ENCODE results near the gene RAB3C.

The RAB3C gene

DNA sequence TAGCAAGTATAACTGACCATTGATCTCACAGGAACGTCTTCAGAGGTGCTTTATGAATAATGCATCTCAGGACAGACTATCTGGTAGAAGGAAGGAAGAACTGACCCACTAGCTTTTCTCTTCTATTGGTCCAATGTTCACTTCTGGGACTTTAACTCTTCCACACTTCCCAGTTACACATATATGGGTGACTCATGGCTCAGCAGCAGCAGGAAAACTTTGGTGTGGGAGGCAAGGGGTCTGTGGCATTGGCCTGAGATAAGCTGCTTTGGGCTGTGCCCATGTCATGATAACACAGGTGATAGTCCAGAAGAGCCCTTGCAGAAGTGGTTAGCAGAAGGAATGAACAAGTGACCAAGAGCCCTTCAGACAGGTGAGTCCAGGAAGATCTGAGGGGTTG is 148.8 kb downstream of the RAB3C start:
- DNase-seq (ENCODE audit: low spot score), result no peak

DNA sequence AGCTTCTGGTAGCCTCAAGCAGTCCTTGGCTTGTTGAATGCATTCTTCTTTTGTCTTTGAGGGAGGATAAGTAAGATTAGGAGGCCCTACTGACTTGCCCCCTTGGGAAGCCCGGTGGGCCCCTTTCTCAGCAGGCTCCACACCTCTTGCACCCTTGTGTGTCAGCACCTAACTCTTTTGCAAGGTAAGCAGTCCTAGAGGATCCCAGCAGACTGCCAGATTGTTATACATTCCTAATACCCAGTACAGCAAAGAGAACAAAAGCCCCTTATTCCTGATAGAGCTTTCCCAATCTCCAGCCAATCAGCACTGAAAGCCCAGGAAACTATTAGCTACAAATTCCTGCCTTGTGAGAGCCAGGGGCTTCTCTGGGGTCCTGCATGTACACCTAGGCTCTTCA is 152.8 kb downstream of the RAB3C start:
- no peak for DNase-seq (ENCODE audit: low spot score)

DNA sequence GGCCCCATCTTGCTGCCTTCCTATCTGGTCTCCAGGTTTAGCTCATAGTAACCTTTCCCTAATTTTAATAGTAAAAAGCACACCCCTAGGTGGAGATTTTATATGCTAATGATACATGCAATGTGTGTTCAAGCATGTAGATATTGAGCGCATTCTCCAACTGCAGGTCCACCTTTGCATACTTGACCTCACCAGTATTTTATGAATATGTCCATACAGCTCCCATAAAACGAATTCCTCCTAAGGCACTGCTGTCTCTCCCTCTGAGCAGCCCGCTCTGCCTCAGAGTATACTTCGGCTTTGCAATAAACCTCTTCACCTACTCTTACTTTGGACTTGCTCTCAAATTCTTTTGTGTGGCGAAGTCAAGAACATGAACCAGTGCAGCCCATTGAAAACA is 153.3 kb downstream of the RAB3C start:
- no peak for DNase-seq (ENCODE audit: low spot score)

DNA sequence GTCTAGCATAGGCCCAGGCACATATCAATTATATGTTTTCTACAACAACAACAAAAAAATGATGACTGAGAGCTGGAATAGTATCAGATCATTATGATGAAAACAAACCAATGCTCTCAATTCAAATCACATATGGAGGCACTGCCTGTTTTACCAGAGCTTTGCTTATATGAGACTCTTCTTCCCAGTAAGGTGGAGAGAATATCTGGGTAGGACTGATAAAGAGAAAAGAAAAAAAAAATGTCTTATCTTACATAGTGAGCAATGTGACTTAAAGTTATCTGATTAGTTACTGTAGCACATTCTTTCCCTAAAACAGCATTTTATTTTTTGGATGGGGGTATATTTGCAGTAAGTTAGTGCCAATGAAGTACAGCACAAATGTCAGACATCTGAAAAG is 154.8 kb downstream of the RAB3C start:
- no peak for DNase-seq (ENCODE audit: low spot score)

DNA sequence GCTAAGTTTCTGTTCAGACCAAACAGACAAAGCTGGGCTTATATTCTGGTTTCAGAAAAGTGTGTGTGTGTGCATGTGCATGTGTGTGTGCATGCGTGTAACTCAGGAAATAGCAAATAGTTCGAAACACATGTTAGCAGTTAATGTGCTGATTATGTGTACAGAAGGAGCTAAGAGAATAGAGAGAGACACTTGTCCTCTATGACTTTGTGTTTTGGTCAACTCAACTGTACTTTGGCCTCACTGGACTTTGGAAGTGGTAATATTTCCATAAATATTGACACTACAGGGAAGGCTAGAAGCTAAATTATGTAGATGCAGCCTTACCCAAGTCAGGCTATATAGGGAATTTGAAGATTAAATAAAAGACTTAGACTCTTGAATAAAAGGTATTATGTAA is 155.5 kb downstream of the RAB3C start:
- DNase-seq (ENCODE audit: low spot score), result no peak

DNA sequence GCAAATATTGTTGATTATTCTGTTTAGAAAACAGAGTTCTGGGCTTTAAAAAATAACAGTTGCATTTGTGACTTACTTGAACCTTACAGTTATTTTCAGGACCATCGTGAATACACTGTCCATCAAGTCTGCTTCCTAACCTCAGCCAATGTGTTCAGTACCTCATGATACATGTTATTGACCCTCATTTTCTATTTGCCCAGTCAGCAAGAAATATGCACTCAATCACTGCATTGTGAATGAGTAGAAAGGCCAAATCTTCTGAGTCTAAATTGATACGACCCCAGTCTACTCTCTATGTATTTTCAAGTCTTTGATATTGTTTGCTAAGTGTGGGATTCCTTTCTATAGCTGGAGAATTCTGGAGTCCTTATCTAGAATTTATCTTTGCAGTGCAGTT is 156.2 kb downstream of the RAB3C start:
- no peak for DNase-seq (ENCODE audit: low spot score)

DNA sequence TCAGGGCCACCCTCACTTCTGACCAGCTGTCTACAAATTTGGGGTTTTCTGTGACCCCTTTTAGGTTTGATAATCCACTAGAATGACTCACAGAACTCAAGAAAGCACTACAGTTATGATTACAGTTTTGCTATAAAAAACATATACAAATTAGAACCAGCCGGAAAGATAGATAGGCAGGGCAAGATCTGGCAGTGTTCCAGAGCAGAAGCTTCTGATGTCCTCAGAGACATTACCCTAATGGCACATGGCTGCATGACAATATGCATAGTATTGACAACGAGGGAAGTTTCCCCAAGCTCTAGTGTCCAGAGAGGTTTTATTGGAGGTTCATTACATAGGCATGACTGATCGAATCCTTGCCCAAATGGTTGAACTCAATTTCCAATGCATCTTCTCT is 158.1 kb downstream of the RAB3C start:
- DNase-seq (ENCODE audit: low spot score), result no peak

DNA sequence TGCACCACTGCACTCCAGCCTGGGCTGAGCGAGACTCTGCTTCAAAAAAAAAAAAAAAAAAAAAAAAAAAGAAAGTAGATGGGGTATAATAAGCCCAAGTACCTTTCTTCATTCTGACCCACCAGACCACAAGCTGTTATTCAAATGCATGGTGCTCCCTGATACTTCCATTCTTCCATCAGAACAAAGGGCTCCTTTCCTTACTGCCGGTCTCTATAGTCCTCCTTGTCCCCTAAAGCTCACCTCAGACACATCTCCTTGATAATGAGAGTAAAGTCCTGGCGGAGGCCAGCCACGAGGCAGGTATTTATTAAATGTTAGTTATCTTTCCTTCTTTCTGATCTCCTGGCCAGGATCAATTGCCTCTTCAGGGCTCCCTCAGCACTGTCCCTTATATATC is 162.5 kb downstream of the RAB3C start:
- DNase-seq (ENCODE audit: low spot score), result no peak

DNA sequence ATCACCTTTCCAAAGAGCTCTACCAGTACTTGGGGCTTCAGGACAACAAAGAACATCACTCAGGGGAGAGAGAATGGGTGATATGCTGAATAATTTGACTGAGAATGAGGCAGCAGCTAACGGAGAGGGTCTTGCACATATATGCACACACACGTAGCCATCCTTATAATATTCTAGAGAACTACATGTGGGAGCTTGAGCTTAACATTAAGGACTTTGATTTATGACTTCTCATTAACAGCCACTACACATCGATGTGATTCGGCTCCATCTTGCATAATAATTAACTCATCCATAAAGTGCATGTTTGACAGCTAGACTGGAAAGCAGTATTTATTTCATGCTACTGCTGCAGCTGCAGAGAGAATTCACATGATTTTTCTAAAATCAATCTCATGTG is 163.4 kb downstream of the RAB3C start:
- no peak for DNase-seq (ENCODE audit: low spot score)

DNA sequence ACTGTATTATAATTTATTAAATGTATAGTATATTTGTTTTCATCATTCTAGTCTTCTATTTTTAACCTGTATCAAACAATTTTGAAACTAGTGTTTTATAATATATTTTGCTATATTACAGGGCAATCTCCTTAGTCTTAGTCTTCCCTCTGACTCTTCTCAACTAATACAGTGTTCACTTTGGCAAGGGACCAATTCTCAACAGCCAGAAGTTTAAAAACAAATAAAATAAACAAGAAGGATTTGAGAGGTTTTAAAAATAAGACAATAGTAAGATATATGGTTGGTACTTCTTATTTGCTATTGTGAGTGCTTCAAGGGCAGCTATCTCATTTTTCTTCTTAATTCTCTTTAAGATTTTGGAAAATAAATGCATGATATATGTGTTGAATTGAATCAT is 167.2 kb downstream of the RAB3C start:
- DNase-seq (ENCODE audit: low spot score), result no peak

DNA sequence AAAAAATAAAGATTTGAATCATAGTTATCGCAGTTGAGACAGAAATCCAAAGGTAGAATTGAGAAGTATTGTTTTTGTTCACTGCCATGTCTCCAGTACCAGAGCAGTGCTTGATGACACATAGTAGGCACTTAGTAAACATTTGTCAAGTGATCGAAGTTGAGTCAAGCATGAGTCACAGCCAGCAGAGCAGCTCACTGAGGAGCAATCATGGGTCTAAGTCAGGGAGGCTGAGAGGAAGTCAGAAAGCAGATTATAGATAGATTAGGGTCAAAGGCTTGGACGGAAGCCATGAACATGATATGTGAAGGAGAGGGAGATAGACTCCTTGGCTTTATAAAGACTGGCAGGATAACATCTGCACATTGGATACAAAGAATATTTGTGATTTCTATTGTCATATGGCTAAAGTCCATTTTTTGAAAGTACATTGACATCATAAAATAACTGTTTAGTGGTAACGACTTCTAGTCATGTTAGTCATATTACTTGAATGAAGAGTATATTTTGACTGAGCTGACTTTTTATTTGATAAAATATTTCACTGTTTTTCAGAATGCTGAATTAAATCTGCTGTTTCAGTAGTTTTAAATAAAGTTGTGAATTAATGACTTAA is 168.5 kb downstream of the RAB3C start:
- DNase-seq (ENCODE audit: low spot score), result peak; percentile 3

DNA sequence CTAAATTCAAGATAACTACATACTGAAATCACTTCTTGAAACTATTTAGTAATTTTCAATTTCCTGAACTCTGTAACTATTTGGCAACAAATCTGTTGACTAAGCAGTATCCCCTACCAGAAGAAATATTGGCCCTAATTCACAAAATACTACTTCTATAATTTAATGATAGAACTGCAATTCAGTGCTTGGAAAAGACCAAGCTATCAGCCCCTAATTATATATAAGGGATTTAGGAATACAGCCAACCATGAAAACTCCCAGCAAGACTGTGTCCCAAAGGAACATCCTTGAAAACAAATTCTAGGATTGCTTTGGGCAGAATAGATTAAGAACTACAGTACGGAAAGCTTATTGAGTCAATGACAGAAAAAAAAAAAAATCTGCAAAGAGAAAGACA is 169.2 kb downstream of the RAB3C start:
- no peak for DNase-seq (ENCODE audit: low spot score)

DNA sequence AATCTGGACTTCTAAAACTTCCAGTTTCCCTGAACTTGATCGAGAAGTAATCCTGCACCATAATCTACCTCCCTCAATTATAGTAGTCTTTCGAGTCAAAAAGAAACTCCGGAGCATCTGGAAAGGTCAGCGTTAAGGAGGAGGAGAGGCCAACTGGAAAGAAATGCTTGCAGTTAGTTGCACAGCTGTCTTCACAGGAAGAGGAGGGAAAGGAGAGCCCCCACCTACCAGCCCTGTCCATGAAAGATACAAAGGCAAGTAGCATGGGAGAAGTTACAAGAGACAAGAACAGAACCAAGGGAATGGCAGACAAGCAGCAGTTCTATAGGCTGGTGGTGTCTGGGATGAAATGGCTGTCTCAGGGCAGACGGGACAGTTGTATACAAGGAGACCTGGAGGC is 170.6 kb downstream of the RAB3C start:
- no peak for DNase-seq (ENCODE audit: low spot score)

DNA sequence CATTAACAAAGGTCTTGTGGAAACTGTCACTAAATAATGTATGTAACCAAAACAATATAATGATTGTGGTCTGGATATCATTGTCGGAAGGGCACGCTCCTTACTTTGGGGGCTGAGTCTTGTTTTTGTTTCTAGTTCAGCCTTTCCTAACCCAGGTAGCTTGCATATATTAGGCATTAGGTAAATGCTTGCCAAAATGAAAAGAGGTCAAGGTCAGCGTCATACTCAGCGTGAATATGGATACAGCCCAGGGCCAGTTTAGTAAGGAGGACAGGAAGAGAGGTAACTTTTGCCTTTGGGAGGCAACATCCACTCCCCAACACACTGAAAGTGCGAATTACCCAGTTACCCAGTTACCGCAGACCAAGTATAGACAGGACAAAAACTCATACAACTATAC is 171.4 kb downstream of the RAB3C start:
- DNase-seq (ENCODE audit: low spot score), result no peak

DNA sequence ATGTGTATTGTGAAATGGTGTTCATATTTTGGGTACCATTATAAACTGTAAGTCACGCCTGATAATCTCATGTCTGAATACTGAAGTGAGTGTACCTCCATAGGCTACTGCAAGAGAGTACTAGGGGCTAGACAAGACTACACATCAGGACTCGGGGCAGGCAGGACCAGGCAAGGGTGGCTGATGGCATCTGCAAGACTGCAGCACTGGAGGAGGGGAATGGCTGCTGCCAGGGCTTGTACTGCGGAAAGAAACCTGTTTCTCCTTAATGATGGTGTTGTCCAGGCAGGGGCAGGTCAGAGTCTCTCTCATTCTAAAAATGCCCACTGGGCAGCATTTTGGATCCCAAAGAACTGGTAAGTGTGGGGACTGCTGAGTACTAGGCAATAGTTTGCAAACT is 172.5 kb downstream of the RAB3C start:
- no peak for DNase-seq (ENCODE audit: low spot score)

DNA sequence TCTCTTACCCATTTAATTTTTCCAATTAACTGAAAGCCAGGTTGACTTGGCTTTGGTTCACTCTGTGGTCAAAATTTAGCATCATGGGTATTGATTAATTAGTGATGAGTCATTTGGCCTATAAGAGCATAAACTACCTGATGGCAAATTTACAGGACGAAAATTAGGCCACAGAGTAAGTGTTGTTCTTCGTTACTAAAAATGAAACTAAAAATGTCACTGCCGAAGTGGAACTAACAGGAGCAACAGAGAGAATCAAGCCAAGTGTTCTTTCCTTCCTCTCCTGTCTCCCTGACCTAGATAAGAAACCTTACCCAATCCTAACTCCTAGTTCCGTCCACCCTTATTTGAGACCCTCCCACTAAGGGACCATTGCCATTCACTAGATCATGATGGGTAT is 176.9 kb downstream of the RAB3C start:
- no peak for DNase-seq (ENCODE audit: low spot score)

DNA sequence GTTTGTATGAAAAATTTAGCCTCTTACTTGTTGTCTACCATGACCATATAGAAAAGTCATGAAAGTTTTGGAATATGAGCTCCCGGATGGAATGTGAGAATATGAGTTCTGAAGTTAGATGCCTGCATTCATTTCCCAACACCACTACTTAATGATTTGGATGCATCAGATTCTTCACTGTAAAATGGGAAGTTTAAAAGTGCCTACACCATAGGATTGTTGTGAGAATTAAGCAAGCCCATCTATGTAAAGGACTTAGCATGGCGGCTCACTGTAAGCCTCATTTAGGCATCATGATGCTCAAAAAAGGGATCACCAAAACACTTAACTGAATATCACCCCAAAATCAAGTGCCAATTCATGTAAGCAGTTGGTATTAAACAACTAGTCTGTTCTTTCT is 177.3 kb downstream of the RAB3C start:
- DNase-seq (ENCODE audit: low spot score), result no peak

DNA sequence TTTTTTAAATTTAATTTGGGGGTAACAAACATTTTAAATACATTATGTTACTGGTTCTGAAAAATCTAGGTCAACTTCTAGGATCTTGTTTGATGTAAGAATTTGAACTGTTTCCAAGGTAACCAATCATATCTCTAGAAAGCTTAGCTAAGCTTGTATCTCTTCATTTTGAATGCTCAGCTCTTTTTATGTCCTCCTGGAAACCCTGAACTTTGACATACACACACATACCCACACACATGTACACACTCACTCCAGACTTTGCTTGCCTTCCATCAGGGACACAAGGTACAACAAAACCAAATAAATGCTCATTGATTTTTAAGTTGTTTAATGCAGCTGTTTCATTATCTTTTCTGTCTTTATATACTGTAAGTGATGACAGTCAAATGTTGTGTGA is 178.5 kb downstream of the RAB3C start:
- no peak for DNase-seq (ENCODE audit: low spot score)

DNA sequence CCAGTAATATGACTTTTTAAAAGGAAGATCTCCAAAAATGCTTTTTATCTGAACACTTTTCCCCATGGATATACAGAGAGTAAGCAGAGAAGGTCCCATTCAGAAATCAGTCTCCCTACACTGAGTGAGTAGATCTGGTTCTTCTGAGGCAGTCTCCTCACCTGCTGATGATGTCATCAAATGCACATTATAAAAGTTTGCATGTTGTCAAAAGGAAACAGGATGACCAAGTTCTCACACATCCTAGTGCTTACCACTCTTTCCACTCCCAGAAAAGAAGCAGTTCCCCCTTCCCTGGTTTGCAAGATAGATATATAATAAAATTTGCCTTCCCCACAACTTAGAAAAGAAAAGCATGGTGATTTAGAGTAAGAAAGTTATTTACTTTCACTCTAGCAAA is 180.5 kb downstream of the RAB3C start:
- no peak for DNase-seq (ENCODE audit: low spot score)

DNA sequence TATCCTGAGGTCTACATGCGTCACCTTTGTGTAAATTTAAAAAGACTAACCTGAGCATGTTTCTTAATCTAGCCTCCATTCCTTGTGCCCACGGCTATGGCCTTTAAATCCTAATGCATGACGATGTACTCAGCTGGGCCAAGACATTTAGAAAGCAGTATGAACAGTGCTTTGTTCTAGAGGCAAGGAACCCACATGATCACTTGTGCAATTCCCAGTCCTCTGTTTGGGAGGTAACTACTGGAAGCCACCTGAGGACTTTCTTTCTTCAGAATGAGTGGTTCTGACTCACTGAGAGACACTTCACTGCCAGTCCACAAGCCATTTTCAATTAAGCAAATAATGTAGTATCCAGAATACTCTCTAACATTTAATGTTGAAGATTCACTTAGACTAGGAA is 181.3 kb downstream of the RAB3C start:
- no peak for DNase-seq (ENCODE audit: low spot score)

DNA sequence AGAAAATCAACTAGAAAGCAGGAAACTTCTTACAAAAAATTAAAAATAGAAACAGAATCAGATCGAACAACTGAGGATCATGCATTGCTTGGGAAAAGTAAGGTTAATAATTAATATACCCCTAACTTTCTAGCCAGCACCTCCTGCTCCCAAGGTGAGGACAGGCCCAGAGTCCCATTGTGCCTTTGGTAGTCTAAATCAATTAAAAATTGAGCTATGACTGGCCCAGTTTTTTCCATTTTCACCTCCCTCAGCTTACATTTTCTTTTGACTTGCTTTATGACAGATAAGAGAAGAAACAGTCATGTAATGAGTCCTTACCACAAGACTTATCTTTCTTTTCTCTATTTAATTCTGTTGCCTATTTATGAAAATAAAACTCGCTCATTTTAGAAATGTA is 182.2 kb downstream of the RAB3C start:
- DNase-seq (ENCODE audit: low spot score), result no peak

DNA sequence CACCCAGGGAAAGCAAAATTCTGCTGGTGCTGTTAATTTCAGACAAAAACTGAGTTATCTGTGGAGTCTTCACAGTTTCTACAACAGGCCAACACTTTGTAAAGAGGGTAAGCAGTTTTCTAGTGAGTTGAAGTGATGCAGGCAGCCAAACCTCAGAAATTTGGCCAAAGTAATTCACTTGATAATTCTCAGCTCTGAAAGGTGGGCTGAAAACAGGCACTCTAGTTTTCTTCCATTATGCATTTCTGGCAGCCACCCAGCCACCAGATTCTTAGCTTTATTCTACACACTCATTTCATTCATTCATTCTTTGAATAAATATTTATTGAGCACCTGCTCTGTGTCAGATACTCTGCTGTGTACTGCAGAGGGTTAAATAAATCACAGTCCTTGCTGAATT is 184.2 kb downstream of the RAB3C start:
- no peak for DNase-seq (ENCODE audit: low spot score)

DNA sequence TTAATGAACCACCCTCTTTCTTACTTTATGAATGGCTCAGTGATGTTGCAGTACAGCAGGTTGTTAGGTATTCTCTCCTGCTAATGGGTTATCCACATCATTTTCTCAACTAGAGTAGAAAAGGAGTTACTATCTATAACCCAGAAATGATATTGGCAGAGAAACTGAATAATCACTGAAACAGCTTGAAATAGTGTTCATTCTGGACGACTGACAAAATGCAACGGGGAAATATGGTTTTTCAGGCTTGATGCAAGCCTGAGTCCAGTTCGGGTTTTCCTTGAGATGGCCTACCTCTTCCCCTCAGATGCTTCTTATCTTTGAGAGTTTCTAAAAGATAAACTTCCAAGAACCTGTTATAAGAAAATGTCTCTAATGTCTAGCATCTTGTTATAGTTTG is 187.3 kb downstream of the RAB3C start:
- no peak for DNase-seq (ENCODE audit: low spot score)

DNA sequence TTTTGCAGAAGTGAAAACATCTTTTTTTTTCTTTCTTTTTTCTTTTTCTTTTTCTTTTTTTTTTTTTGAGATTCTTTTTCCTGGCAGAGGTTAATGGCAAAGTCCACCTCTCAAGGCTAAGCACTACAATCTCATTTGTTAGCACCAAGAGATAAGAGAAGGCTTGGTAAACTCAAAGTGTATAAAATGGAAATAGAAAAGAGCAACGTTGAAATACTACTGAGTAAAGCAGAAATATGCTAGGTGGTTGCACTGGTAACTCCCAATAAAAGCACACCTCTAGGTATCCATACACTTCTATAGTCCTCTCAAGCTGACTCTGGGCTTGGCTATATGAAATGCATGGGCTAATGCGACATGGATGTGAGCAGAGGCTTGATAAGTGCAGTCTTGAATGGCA is 188.9 kb downstream of the RAB3C start:
- no peak for DNase-seq (ENCODE audit: low spot score)
